RWPE2 (cell line): Measurements from ENCODE around the gene BCL2.

Source experiments
- ATAC-seq: fragments of 200-7000 bp; cut with Tn5 transposase; 3 replicates; pipeline ENCODE4 v1.9.1; 2021; ENCODE audit warnings: low read depth
- DNase-seq: peaks from one replicate; pipeline ENCODE4 v3.0.0-alpha.2; 2020; ENCODE audit warnings: low spot score
- H3K27ac ChIP-seq: fragments of 450-650 bp; 2 replicates; pipeline ENCODE4 v1.5.1; 2017; ENCODE audit warnings: mild to moderate bottlenecking; ENCODE audit not compliant: poor library complexity, severe bottlenecking
- H3K27me3 ChIP-seq: fragments of 250-450 bp; sonication (Bioruptor Pico); 2 replicates; pipeline ENCODE4 v1.5.1; 2021; ENCODE audit warnings: mild to moderate bottlenecking, moderate library complexity; ENCODE audit not compliant: insufficient read depth, poor library complexity, severe bottlenecking
- H3K36me3 ChIP-seq: fragments of 250-450 bp; sonication (Bioruptor Pico); 2 replicates; pipeline ENCODE4 v1.5.1; 2020; ENCODE audit warnings: low read depth, mild to moderate bottlenecking, moderate library complexity
- H3K4me1 ChIP-seq: fragments of 250-450 bp; sonication (Bioruptor Pico); 2 replicates; pipeline ENCODE4 v1.5.1; 2021; ENCODE audit warnings: mild to moderate bottlenecking, moderate library complexity; ENCODE audit not compliant: insufficient read depth, poor library complexity, severe bottlenecking
- H3K4me3 ChIP-seq: fragments of 250-450 bp; sonication (Bioruptor Pico); 2 replicates; pipeline ENCODE4 v1.5.1; 2021; ENCODE audit warnings: mild to moderate bottlenecking, moderate library complexity; ENCODE audit not compliant: severe bottlenecking
- H3K9me3 ChIP-seq: fragments of 250-450 bp; sonication (Bioruptor Pico); 2 replicates; pipeline ENCODE4 v1.5.1; 2021; ENCODE audit warnings: mild to moderate bottlenecking, moderate library complexity; ENCODE audit not compliant: severe bottlenecking
- TF ChIP-seq, protein P1 (sequence below): fragments of 450-650 bp; IDR thresholded peaks from one replicate; pipeline ENCODE4 v1.5.1; 2017; ENCODE audit warnings: mild to moderate bottlenecking, moderate library complexity; ENCODE audit not compliant: poor library complexity, severe bottlenecking

Gene BCL2

DNA sequence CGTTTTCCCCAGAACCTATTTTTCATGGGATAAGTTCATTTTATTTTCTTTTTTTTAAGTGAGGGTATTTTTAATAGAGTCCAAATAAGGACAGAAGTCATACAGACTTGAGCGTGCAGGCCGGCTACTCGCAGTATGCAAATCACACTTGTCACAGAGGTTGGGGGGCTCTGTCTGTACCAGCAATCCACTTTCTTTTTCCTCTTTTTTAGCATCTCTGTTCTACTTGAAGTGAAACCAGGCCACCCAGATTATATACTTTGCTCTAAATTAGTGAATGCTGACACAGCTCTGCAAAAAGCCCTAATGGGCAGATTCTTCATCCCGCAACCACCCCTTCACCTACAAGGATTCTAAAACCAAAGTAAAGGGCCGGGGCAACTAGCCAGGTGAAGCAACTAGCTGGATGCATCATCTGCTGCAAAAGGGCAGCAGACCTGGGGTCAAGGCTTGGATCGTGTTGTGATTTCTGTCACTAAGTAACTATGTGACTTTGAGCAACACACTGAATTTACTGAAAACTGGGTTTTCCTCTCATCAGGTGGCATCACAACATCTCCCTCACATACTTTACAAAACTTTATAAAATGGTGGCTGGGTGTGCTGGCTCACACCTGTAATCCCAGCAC lies 29.1 kb upstream of the BCL2 start:
- ATAC-seq (no peak), DNase-seq (no peak)
- peak overlapping the region; percentile 86 for H3K27ac ChIP-seq
- TF ChIP-seq, protein P1, sequence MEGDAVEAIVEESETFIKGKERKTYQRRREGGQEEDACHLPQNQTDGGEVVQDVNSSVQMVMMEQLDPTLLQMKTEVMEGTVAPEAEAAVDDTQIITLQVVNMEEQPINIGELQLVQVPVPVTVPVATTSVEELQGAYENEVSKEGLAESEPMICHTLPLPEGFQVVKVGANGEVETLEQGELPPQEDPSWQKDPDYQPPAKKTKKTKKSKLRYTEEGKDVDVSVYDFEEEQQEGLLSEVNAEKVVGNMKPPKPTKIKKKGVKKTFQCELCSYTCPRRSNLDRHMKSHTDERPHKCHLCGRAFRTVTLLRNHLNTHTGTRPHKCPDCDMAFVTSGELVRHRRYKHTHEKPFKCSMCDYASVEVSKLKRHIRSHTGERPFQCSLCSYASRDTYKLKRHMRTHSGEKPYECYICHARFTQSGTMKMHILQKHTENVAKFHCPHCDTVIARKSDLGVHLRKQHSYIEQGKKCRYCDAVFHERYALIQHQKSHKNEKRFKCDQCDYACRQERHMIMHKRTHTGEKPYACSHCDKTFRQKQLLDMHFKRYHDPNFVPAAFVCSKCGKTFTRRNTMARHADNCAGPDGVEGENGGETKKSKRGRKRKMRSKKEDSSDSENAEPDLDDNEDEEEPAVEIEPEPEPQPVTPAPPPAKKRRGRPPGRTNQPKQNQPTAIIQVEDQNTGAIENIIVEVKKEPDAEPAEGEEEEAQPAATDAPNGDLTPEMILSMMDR: no peak
- H3K4me1 ChIP-seq: peaks cover 24% of the 10 kb centered on the region
- no peak overlapping the region for H3K4me3 ChIP-seq
- no peaks in the 10 kb centered on the region for H3K9me3 ChIP-seq
- no peaks in the 10 kb centered on the region for H3K27me3 ChIP-seq
- H3K36me3 ChIP-seq: peaks cover 92% of the 10 kb centered on the region

DNA sequence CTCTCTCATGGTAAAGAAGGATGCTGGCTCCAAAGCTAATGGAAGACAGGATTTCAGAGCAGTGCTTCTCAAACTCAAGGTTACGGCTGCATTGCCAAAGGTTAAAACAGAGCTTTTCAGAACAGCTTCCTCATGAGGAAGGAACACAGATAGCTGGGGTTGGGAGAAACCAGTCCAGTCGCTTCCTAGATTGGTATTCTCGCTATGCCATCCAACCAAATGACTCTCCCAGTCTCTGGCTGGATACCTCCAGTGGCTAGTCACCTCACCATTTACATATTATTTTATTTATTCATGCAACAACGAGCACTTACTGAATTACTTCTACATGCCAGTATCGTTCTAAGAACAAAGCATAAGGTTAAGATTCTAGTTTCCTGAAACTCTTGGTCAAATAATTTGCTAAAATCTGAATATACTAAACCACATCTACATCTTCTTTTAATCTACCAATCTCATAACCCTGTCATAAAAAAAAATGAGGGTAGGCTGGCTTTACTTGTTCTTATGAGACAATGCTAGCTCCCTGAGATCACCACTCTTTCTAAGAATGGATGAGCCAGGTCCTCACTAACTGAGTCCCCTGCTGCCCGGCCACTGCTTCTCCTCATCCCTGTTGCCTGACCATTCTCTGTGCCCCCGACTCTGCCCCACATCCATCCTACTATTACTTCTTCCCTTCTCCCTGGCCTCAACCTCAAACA lies 27.1 kb upstream of the BCL2 start:
- H3K27me3 ChIP-seq: no peaks in the 10 kb centered on the region
- H3K4me1 ChIP-seq: peaks cover 24% of the 10 kb centered on the region
- ATAC-seq (peak; percentile 61), DNase-seq (no peak)
- H3K9me3 ChIP-seq: no peaks in the 10 kb centered on the region
- TF ChIP-seq, protein P1: no peak
- peaks cover 92% of the 10 kb centered on the region for H3K36me3 ChIP-seq
- no peak overlapping the region for H3K4me3 ChIP-seq
- H3K27ac ChIP-seq: peak overlapping the region; percentile 86

GRCh38 chr18:63346031-63346430 lies 26.5 kb upstream of the BCL2 start:
- peak; percentile 82 for DNase-seq
- Histone ChIP-seq H3K27ac (peak overlapping the region; percentile 86), H3K9me3 (no peaks in the 10 kb centered on the region), H3K4me1 (peaks cover 24% of the 10 kb centered on the region), H3K4me3 (no peak overlapping the region), H3K36me3 (peaks cover 92% of the 10 kb centered on the region), H3K27me3 (no peaks in the 10 kb centered on the region)
- TF ChIP-seq, protein P1: no peak
- ATAC-seq: peak; percentile 89

DNA sequence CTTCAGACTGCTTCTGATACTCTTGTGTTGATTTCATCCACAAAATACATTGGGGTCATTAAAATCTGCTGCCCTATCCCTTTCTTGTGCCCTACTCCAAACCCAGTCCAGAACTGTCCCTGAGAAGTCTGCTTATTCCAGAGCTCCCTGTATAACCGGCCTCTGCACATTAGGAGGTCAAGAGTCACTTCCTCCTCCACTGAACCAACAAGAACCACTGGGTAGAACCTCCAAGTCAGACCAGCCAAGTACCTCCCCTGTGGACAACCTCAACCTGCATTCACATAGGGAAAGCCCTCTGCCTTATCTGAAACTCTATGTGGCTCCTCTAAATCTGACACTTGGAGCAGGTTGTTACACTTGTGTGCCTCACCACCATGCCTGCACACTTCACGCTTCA lies 25.3 kb upstream of the BCL2 start:
- Histone ChIP-seq H3K36me3 (peaks cover 92% of the 10 kb centered on the region), H3K27ac (peak overlapping the region; percentile 86), H3K9me3 (no peaks in the 10 kb centered on the region), H3K27me3 (no peaks in the 10 kb centered on the region), H3K4me3 (no peak overlapping the region), H3K4me1 (peaks cover 24% of the 10 kb centered on the region)
- TF ChIP-seq, protein P1: no peak
- no peak for DNase-seq
- ATAC-seq: no peak

GRCh38 chr18:63344263-63344662 lies 24.7 kb upstream of the BCL2 start:
- H3K27ac ChIP-seq: peak overlapping the region; percentile 86
- no peaks in the 10 kb centered on the region for H3K27me3 ChIP-seq
- ATAC-seq (no peak), DNase-seq (no peak)
- peaks cover 24% of the 10 kb centered on the region for H3K4me1 ChIP-seq
- H3K36me3 ChIP-seq: peaks cover 92% of the 10 kb centered on the region
- no peaks in the 10 kb centered on the region for H3K9me3 ChIP-seq
- TF ChIP-seq, protein P1: no peak
- H3K4me3 ChIP-seq: no peak overlapping the region
